Stimulated activated CD8-positive, alpha-beta memory T cell treated with anti-CD3 and anti-CD28 coated beads, Interleukin-7, amount 100 ng/mL, for 4 hours (primary cell): Measurements from ENCODE around the gene TMEM52B.
"Not testable (repeated sequence)": the region's sequence is repeated elsewhere in the genome, so short reads cannot be mapped to it uniquely, and the experiment has no call there.

Experiments
- DNase-seq, 2 donors: peaks; one replicate each; pipeline ENCODE4 v3.0.0-alpha.2; 2020; ENCODE audit warnings: low read depth in 2 of 2

Gene TMEM52B

GRCh38 chr12:10211940-10212738 is 33.3 kb downstream of the TMEM52B start:
- peak; percentile 80 to 82 for DNase-seq

GRCh38 chr12:10212739-10213131 is 33.9 kb downstream of the TMEM52B start, which contains the start of gene GABARAPL1:
GABARAPL1 (plus strand) TSS chr12:10212877; CDS start chr12:10213130, 253 bp downstream.
- peak; percentile 46 to 78 for DNase-seq

GRCh38 chr12:10213168-10214135 is 34.6 kb downstream of the TMEM52B start:
- peak; percentile 74 to 83 for DNase-seq

GRCh38 chr12:10214136-10214894 is 35.5 kb downstream of the TMEM52B start:
- no peak for DNase-seq

GRCh38 chr12:10214895-10215267 is 36.0 kb downstream of the TMEM52B start:
- no peak for DNase-seq

GRCh38 chr12:10215436-10215835 is 36.6 kb downstream of the TMEM52B start:
- DNase-seq: no peak

GRCh38 chr12:10215946-10216345 is 37.1 kb downstream of the TMEM52B start:
- DNase-seq: not testable (repeated sequence)

GRCh38 chr12:10218021-10218420 is 39.2 kb downstream of the TMEM52B start:
- DNase-seq: no peak

GRCh38 chr12:10220398-10221077 is 41.7 kb downstream of the TMEM52B start:
- no peak for DNase-seq

- no peak for DNase-seq
Measured at GRCh38 chr12:10221846-10222245, 43.0 kb downstream of the TMEM52B start.

- no peak for DNase-seq
Measured at GRCh38 chr12:10223208-10223607, 44.4 kb downstream of the TMEM52B start.

- DNase-seq: not testable (repeated sequence)
Measured at GRCh38 chr12:10225426-10225825, 46.6 kb downstream of the TMEM52B start.

- no peak for DNase-seq
Measured at GRCh38 chr12:10226086-10226485, 47.3 kb downstream of the TMEM52B start.

- no peak for DNase-seq
Measured at GRCh38 chr12:10226731-10227130, 47.9 kb downstream of the TMEM52B start.

- DNase-seq: no peak
Measured at GRCh38 chr12:10227648-10228047, 48.8 kb downstream of the TMEM52B start.

GRCh38 chr12:10234562-10234961 is 55.7 kb downstream of the TMEM52B start:
- no peak for DNase-seq

- peak; percentile 24 to 50 for DNase-seq
Measured at GRCh38 chr12:10235761-10236631, 57.2 kb downstream of the TMEM52B start.

- no peak for DNase-seq
Measured at GRCh38 chr12:10236720-10237119, 57.9 kb downstream of the TMEM52B start.

GRCh38 chr12:10238526-10238925 is 59.7 kb downstream of the TMEM52B start:
- DNase-seq: no peak

GRCh38 chr12:10241290-10241689 is 62.5 kb downstream of the TMEM52B start:
- no peak for DNase-seq
